ENCODE results near the gene TSHZ1. TPM values are rescaled to one million over a fixed set of nuclear protein-coding genes. Genes with fewer than 3 reads are reported as not detected.

TSHZ1 gene
- total and polyA plus RNA-seq, 9 donors: 16.0 to 31.8 (median 26.2) TPM

GRCh38 chr18:75230163-75231052 lies 19.8 kb downstream of the TSHZ1 start:
- no peak for DNase-seq
- WGBS (ENCODE audit: insufficient coverage): 80% methylated on average over 9 of the region's 17 CpGs
- Histone ChIP-seq H3K9me3 (replicated peaks; ENCODE audit: control insufficient read depth, low read depth, low read length) (no peaks in the 10 kb centered on the region), H3K4me3 (ENCODE audit: low read length) (no peak overlapping the region), H3K36me3 (ENCODE audit: control insufficient read depth, insufficient read depth, low read length) (peaks cover 10% of the 10 kb centered on the region), H3K27ac (ENCODE audit: low read length) (no peak overlapping the region), H3K4me1 (ENCODE audit: control insufficient read depth, insufficient read depth, low read length) (peaks cover 17% of the 10 kb centered on the region), H3K27me3 (ENCODE audit: control insufficient read depth, insufficient read depth, low read length) (no peaks in the 10 kb centered on the region)

GRCh38 chr18:75231053-75231406 lies 20.4 kb downstream of the TSHZ1 start:
- no peaks in the 10 kb centered on the region for H3K27me3 ChIP-seq (ENCODE audit: control insufficient read depth, insufficient read depth, low read length)
- H3K4me1 ChIP-seq (ENCODE audit: control insufficient read depth, insufficient read depth, low read length): peaks cover 17% of the 10 kb centered on the region
- 82% methylated on average over 5 of the region's 5 CpGs for WGBS (ENCODE audit: insufficient coverage)
- no peak for DNase-seq
- H3K4me3 ChIP-seq (ENCODE audit: low read length): no peak overlapping the region
- H3K27ac ChIP-seq (ENCODE audit: low read length): peak overlapping the region; percentile 25
- peaks cover 14% of the 10 kb centered on the region for H3K36me3 ChIP-seq (ENCODE audit: control insufficient read depth, insufficient read depth, low read length)
- no peaks in the 10 kb centered on the region for H3K9me3 ChIP-seq (replicated peaks; ENCODE audit: control insufficient read depth, low read depth, low read length)

- WGBS (ENCODE audit: insufficient coverage): 80% methylated on average over 5 of the region's 12 CpGs
- no peaks in the 10 kb centered on the region for H3K9me3 ChIP-seq (replicated peaks; ENCODE audit: control insufficient read depth, low read depth, low read length)
- H3K27me3 ChIP-seq (ENCODE audit: control insufficient read depth, insufficient read depth, low read length): no peaks in the 10 kb centered on the region
- H3K36me3 ChIP-seq (ENCODE audit: control insufficient read depth, insufficient read depth, low read length): peaks cover 11% of the 10 kb centered on the region
- DNase-seq: no peak
- H3K27ac ChIP-seq (ENCODE audit: low read length): no peak overlapping the region
- peaks cover 5% of the 10 kb centered on the region for H3K4me1 ChIP-seq (ENCODE audit: control insufficient read depth, insufficient read depth, low read length)
- no peak overlapping the region for H3K4me3 ChIP-seq (ENCODE audit: low read length)
These were observed 24.3 kb downstream of the TSHZ1 start for GRCh38 chr18:75234901-75235300.

- 91% methylated on average over 7 of the region's 13 CpGs for WGBS (ENCODE audit: insufficient coverage)
These were observed 25.3 kb downstream of the TSHZ1 start for GRCh38 chr18:75235896-75236295.

GRCh38 chr18:75238100-75238499 lies 27.5 kb downstream of the TSHZ1 start:
- 67% methylated on average over 12 of the region's 13 CpGs for WGBS (ENCODE audit: insufficient coverage)
- Histone ChIP-seq H3K36me3 (ENCODE audit: control insufficient read depth, insufficient read depth, low read length) (peaks cover 9% of the 10 kb centered on the region), H3K4me3 (ENCODE audit: low read length) (no peak overlapping the region), H3K27ac (ENCODE audit: low read length) (no peak overlapping the region), H3K27me3 (ENCODE audit: control insufficient read depth, insufficient read depth, low read length) (no peaks in the 10 kb centered on the region), H3K9me3 (replicated peaks; ENCODE audit: control insufficient read depth, low read depth, low read length) (peaks cover 6% of the 10 kb centered on the region), H3K4me1 (ENCODE audit: control insufficient read depth, insufficient read depth, low read length) (no peaks in the 10 kb centered on the region)
- DNase-seq: no peak

More at GRCh38 chr18:75235896-75236295, 25.3 kb downstream of the TSHZ1 start:
- Histone ChIP-seq H3K4me3 (ENCODE audit: low read length) (no peak overlapping the region), H3K9me3 (replicated peaks; ENCODE audit: control insufficient read depth, low read depth, low read length) (no peaks in the 10 kb centered on the region), H3K27me3 (ENCODE audit: control insufficient read depth, insufficient read depth, low read length) (no peaks in the 10 kb centered on the region), H3K4me1 (ENCODE audit: control insufficient read depth, insufficient read depth, low read length) (peaks cover 4% of the 10 kb centered on the region), H3K36me3 (ENCODE audit: control insufficient read depth, insufficient read depth, low read length) (peaks cover 9% of the 10 kb centered on the region), H3K27ac (ENCODE audit: low read length) (no peak overlapping the region)
- DNase-seq: no peak

- WGBS (ENCODE audit: insufficient coverage): 71% methylated on average over 9 of the region's 10 CpGs
These were observed 28.2 kb downstream of the TSHZ1 start for GRCh38 chr18:75238786-75239185.

GRCh38 chr18:75240433-75240832 lies 29.8 kb downstream of the TSHZ1 start:
- H3K27me3 ChIP-seq (ENCODE audit: control insufficient read depth, insufficient read depth, low read length): no peaks in the 10 kb centered on the region
- 95% methylated on average over 10 of the region's 10 CpGs for WGBS (ENCODE audit: insufficient coverage)
- no peak overlapping the region for H3K4me3 ChIP-seq (ENCODE audit: low read length)
- peaks cover 5% of the 10 kb centered on the region for H3K36me3 ChIP-seq (ENCODE audit: control insufficient read depth, insufficient read depth, low read length)
- H3K9me3 ChIP-seq (replicated peaks; ENCODE audit: control insufficient read depth, low read depth, low read length): peaks cover 6% of the 10 kb centered on the region
- DNase-seq: no peak
- peaks cover 2% of the 10 kb centered on the region for H3K4me1 ChIP-seq (ENCODE audit: control insufficient read depth, insufficient read depth, low read length)
- no peak overlapping the region for H3K27ac ChIP-seq (ENCODE audit: low read length)

More at GRCh38 chr18:75238786-75239185, 28.2 kb downstream of the TSHZ1 start:
- no peak overlapping the region for H3K4me3 ChIP-seq (ENCODE audit: low read length)
- no peak for DNase-seq
- no peak overlapping the region for H3K27ac ChIP-seq (ENCODE audit: low read length)
- no peaks in the 10 kb centered on the region for H3K4me1 ChIP-seq (ENCODE audit: control insufficient read depth, insufficient read depth, low read length)
- peaks cover 6% of the 10 kb centered on the region for H3K9me3 ChIP-seq (replicated peaks; ENCODE audit: control insufficient read depth, low read depth, low read length)
- peaks cover 9% of the 10 kb centered on the region for H3K36me3 ChIP-seq (ENCODE audit: control insufficient read depth, insufficient read depth, low read length)
- H3K27me3 ChIP-seq (ENCODE audit: control insufficient read depth, insufficient read depth, low read length): no peaks in the 10 kb centered on the region

- Histone ChIP-seq H3K36me3 (ENCODE audit: control insufficient read depth, insufficient read depth, low read length) (no peaks in the 10 kb centered on the region), H3K9me3 (replicated peaks; ENCODE audit: control insufficient read depth, low read depth, low read length) (peaks cover 6% of the 10 kb centered on the region), H3K27ac (ENCODE audit: low read length) (no peak overlapping the region), H3K27me3 (ENCODE audit: control insufficient read depth, insufficient read depth, low read length) (no peaks in the 10 kb centered on the region), H3K4me1 (ENCODE audit: control insufficient read depth, insufficient read depth, low read length) (peaks cover 6% of the 10 kb centered on the region), H3K4me3 (ENCODE audit: low read length) (no peak overlapping the region)
- 100% methylated on average over 1 of the region's 1 CpG for WGBS (ENCODE audit: insufficient coverage)
- DNase-seq: no peak
These were observed 31.1 kb downstream of the TSHZ1 start for GRCh38 chr18:75241705-75242104.

- H3K27me3 ChIP-seq (ENCODE audit: control insufficient read depth, insufficient read depth, low read length): no peaks in the 10 kb centered on the region
- H3K4me1 ChIP-seq (ENCODE audit: control insufficient read depth, insufficient read depth, low read length): peaks cover 15% of the 10 kb centered on the region
- no peak overlapping the region for H3K4me3 ChIP-seq (ENCODE audit: low read length)
- WGBS (ENCODE audit: insufficient coverage): 70% methylated on average over 17 of the region's 19 CpGs
- DNase-seq: no peak
- H3K36me3 ChIP-seq (ENCODE audit: control insufficient read depth, insufficient read depth, low read length): no peaks in the 10 kb centered on the region
- peaks cover 6% of the 10 kb centered on the region for H3K9me3 ChIP-seq (replicated peaks; ENCODE audit: control insufficient read depth, low read depth, low read length)
- H3K27ac ChIP-seq (ENCODE audit: low read length): no peak overlapping the region
These were observed 34.0 kb downstream of the TSHZ1 start for GRCh38 chr18:75244351-75245313.

Measured in muscle of leg (tissue), 11 donors.